Measurements from ENCODE around the gene PRDM4.

GRCh38 chr12:107782067-107782466 lies 21.1 kb upstream of the PRDM4 start:
- TF ChIP-seq CTCF (IDR thresholded peaks at IDR 0.05; ENCODE audit: low read length) = no peak
- TF ChIP-seq EZH2phosphoT487 (IDR thresholded peaks at IDR 0.05; ENCODE audit: low read length) = no peak
- TF ChIP-seq EZH2 (optimal IDR thresholded peaks at IDR 0.05; ENCODE audit: low read depth, low read length) = no peak
